Thyroid gland (tissue), 4 donors: ENCODE measurements around the gene VWF.

Experiments
- CTCF ChIP-seq, 6 experiments: fragments of 200-600 bp in 3 of 6; fragments of 450-650 bp in 3 of 6; sonication (generic) in 3 of 6; IDR thresholded peaks; one replicate each; pipeline ENCODE4 v1.5.1; 2016 to 2019; ENCODE audit warnings: antibody characterized with exemption in 6 of 6, mild to moderate bottlenecking in 2 of 6, inconsistent platforms in 1 of 6, moderate library complexity in 1 of 6
- POLR2A ChIP-seq, 2 donors: fragments of 450-650 bp; IDR thresholded peaks; one replicate each; pipeline ENCODE4 v1.6.1; 2017; ENCODE audit warnings: antibody characterized with exemption in 2 of 2, mild to moderate bottlenecking in 2 of 2, moderate library complexity in 1 of 2

GRCh38 chr12:5996459-5996858 is 128.0 kb downstream of the VWF start:
- TF ChIP-seq POLR2A (IDR thresholded peaks at IDR 0.05): no peak
- TF ChIP-seq CTCF (IDR thresholded peaks at IDR 0.05): no peak
